ENCODE measurements around the gene SRRD. TPM values are rescaled to one million over a fixed set of nuclear protein-coding genes. Genes with fewer than 3 reads are reported as not detected.

Gene SRRD
- total RNA-seq, 2 experiments from 2014 or later: 23.1 to 33.0 TPM

DNA sequence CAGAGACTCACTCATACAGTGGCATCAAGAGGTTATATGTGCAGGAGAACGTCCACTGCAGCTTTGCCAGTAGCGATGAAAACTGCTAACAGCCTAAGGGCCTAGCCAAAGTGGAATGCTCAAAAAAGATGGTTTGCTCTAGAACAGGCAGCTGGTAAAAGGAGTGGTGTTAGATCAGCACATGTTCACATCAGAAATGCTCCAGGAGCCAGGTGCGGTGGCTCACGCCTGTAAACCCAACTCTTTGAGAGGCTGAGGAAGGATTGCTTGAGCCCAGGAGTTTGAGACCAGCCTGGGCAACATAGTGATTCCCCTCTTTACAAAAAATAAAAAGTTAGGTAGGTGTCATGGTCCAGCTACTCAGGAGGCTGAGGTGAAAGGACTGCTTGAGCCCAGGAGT is 38.9 kb downstream of the SRRD start:
- TF ChIP-seq EZH2phosphoT487 (IDR thresholded peaks at IDR 0.05; ENCODE audit: borderline replicate concordance, low read depth, low read length) (no peak), CTCF (conservative IDR thresholded peaks at IDR 0.05; ENCODE audit: low read length) (no peak)
- peaks cover 16% of the 10 kb centered on the region; the same call in 1 of the 2 replicates for H3K36me3 ChIP-seq (ENCODE audit: insufficient read depth, low read length)

DNA sequence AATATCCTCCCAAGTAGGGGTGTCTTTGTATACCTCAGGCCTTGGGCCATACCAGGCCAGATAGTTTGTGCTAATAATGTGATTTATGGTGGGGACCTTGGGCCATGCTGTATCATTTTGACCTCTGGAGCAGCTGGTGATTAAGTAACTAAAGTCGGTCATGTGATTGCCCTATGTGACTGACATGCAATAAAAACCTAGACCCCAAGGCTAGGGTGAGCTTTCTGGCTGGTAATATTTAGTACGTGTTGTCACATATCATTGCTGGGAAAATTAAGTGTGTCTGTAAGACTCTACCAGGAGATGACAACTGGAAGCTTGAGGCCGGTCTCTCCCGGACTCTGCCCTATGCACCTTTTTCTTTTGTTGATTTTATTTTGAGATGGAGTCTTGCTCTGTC is 41.2 kb downstream of the SRRD start:
- H3K27ac ChIP-seq (ENCODE audit: low read depth, low read length, poor library complexity, severe bottlenecking): no peak overlapping the region
- no peaks in the 10 kb centered on the region for H3K9me2 ChIP-seq (ENCODE audit: insufficient read depth, low read length)
- ChIA-PET POLR2A (interaction anchor here (2.3 kb wide), 1 partner anchor 11 kb away, joined by 13 read pairs; no protein-coding TSS in a partner anchor), CTCF (ENCODE audit: unreplicated experiment) (no interaction called here)
- no peak for DNase-seq (ENCODE audit: low spot score)
- no peaks in the 10 kb centered on the region for H3K9me3 ChIP-seq (ENCODE audit: low read length)
- peaks cover 26% of the 10 kb centered on the region; the same call in 1 of the 2 replicates for H3K36me3 ChIP-seq (ENCODE audit: insufficient read depth, low read length)
- TF ChIP-seq CTCF (conservative IDR thresholded peaks at IDR 0.05; ENCODE audit: low read length) (no peak), EZH2phosphoT487 (IDR thresholded peaks at IDR 0.05; ENCODE audit: borderline replicate concordance, low read depth, low read length) (no peak)
- H3K4me2 ChIP-seq (ENCODE audit: low read length): no peak overlapping the region
- peaks cover 25% of the 10 kb centered on the region for H3K4me1 ChIP-seq (ENCODE audit: insufficient read depth, low read length, poor library complexity, severe bottlenecking)
- intact Hi-C loops (cut with micrococcal nuclease; ENCODE audit: unreplicated experiment): no loop called here
- no TSS peak for BruUV-seq (replicated peaks)
- H4K20me1 ChIP-seq (ENCODE audit: insufficient read depth, low read length): no peaks in the 10 kb centered on the region
- no peak overlapping the region for H2AFZ ChIP-seq (ENCODE audit: low read length)
- H3K4me3 ChIP-seq (ENCODE audit: low read depth, low read length, poor library complexity, severe bottlenecking): no peak overlapping the region
- no peaks in the 10 kb centered on the region for H3K79me2 ChIP-seq (ENCODE audit: insufficient read depth, low read depth, low read length)

More for the DNA sequence above, 38.9 kb downstream of the SRRD start:
- peaks cover 17% of the 10 kb centered on the region for H3K4me1 ChIP-seq (ENCODE audit: insufficient read depth, low read length, poor library complexity, severe bottlenecking)
- DNase-seq (ENCODE audit: low spot score): no peak
- H2AFZ ChIP-seq (ENCODE audit: low read length): no peak overlapping the region
- no peak overlapping the region for H3K4me3 ChIP-seq (ENCODE audit: low read depth, low read length, poor library complexity, severe bottlenecking)
- no peaks in the 10 kb centered on the region for H3K9me3 ChIP-seq (ENCODE audit: low read length)
- H3K79me2 ChIP-seq (ENCODE audit: insufficient read depth, low read depth, low read length): no peaks in the 10 kb centered on the region
- ChIA-PET CTCF (ENCODE audit: unreplicated experiment) (no interaction called here), POLR2A (interaction anchor here (0.9 to 2.3 kb wide), 3 partner anchors 13 to 21 kb away, joined by 3 to 13 read pairs (median 3); no protein-coding TSS in a partner anchor)
- no peak overlapping the region for H3K4me2 ChIP-seq (ENCODE audit: low read length)
- H4K20me1 ChIP-seq (ENCODE audit: insufficient read depth, low read length): no peaks in the 10 kb centered on the region
- intact Hi-C loops (cut with micrococcal nuclease; ENCODE audit: unreplicated experiment): no loop called here
- H3K9me2 ChIP-seq (ENCODE audit: insufficient read depth, low read length): no peaks in the 10 kb centered on the region
- no peak overlapping the region for H3K27ac ChIP-seq (ENCODE audit: low read depth, low read length, poor library complexity, severe bottlenecking)
- BruUV-seq (replicated peaks): no TSS peak

GRCh38 chr22:26525946-26526564 is 42.4 kb downstream of the SRRD start:
- Histone ChIP-seq H3K79me2 (ENCODE audit: insufficient read depth, low read depth, low read length) (no peaks in the 10 kb centered on the region), H3K9me2 (ENCODE audit: insufficient read depth, low read length) (no peaks in the 10 kb centered on the region), H3K36me3 (ENCODE audit: insufficient read depth, low read length) (peaks cover 34% of the 10 kb centered on the region; the same call in 1 of the 2 replicates), H2AFZ (ENCODE audit: low read length) (no peak overlapping the region), H4K20me1 (ENCODE audit: insufficient read depth, low read length) (no peaks in the 10 kb centered on the region), H3K9me3 (ENCODE audit: low read length) (no peaks in the 10 kb centered on the region), H3K4me2 (ENCODE audit: low read length) (no peak overlapping the region), H3K4me1 (ENCODE audit: insufficient read depth, low read length, poor library complexity, severe bottlenecking) (peaks cover 25% of the 10 kb centered on the region), H3K4me3 (ENCODE audit: low read depth, low read length, poor library complexity, severe bottlenecking) (no peak overlapping the region), H3K27ac (ENCODE audit: low read depth, low read length, poor library complexity, severe bottlenecking) (no peak overlapping the region)
- POLR2A ChIA-PET: interaction anchor here (1.2 kb wide), 1 partner anchor 9 kb away, joined by 3 read pairs; no protein-coding TSS in a partner anchor
- no peak for TF ChIP-seq CTCF (conservative IDR thresholded peaks at IDR 0.05; ENCODE audit: low read length)
- TF ChIP-seq EZH2phosphoT487 (IDR thresholded peaks at IDR 0.05; ENCODE audit: borderline replicate concordance, low read depth, low read length): no peak
- CTCF ChIA-PET (ENCODE audit: unreplicated experiment): no interaction called here
- TSS peak; percentile 36 for BruUV-seq (replicated peaks)
- DNase-seq (ENCODE audit: low spot score): no peak
- intact Hi-C loops (cut with micrococcal nuclease; ENCODE audit: unreplicated experiment): no loop called here

Measured in OCI-LY7 (cell line).